ENCODE measurements around the gene SPTA1.
A peak's percentile ranks its signal among the peaks of the same experiment; 100 is the strongest.
"Not testable (repeated sequence)": the region's sequence is repeated elsewhere in the genome, so short reads cannot be mapped to it uniquely, and the experiment has no call there.

SPTA1 gene

DNA sequence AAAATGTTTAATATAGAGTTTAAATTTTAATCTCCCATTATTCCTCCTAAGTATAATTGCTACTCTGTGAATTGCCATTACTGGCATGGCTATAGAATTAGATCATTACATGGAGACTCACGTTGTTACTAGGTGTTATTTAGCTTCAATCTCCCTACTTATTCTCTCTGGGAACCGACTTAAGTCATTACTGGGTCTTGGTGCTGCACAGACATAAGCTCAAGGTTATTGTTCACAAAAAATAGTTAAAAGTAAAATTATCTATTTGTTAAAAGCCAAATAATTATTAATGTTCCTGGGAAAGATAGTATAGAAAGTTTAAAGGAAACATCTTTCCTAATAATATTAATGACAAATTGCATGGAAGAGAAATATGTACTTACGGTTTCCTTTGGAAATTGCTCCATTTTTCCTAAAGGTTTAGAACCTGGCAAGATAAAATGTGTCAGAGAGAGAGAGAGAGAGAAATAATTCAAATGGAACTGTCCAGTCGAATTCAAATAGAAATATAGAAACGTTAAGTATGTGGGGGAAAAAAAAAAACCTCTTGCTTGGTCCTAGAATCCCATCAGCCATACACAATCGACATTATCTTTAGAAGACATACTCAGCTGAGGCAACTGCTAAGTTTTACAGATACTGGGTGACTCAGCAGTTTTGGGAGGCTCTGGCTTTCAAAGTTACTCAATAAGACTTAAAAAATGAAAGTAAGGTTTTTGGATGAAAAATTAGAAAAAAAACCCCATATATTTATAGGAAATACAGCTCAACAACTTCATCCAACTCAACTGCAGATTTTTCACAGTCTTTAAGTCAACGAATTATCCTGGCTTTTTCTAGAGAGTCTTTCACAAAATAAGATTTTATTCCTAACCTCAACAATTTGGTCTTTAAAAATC, at the start of gene SPTA1:
SPTA1 (minus strand) TSS at position 605 of the 899 bp plus-strand sequence; CDS start at position 407, 198 bp downstream.
- peak; percentile 48 to 63 for DNase-seq

DNA sequence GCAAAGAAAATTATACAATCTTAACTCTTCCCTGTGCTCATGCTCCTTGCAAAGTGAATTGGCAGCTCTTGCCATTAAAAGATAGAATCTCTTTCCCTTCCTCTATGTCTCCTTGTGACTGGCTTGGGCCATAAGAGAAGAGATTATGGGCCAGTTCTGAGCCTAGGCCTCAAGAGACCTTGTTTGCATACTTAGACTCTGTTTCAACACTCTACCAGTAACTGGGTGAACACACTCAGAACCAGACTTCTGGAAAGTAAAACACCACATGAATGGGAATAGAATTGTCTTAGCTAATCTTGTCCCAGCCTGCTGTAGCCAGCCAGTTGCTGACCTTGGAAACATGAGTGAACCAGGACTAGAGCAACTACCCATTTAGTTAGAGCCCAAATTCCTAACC, 49.3 kb upstream of the SPTA1 start:
- DNase-seq: no peak

DNA sequence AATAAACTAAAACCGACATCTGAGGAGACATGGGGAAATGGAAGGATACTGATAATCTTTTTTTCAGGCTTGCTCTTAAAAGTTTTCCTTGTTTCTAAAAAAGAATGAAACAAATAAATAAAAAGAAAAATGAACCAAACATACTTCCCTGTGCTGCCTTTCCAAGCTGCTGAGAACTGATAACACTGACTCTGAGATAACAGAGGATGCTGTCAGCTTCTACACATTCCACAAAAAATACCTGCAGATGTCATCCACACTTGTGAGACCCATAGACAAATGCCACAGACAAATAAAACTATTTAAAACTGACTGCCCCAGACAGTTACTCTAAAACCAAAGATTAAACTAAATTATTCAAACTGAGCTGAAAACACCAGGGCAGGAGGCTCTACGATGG, 46.0 kb upstream of the SPTA1 start:
- DNase-seq: no peak

DNA sequence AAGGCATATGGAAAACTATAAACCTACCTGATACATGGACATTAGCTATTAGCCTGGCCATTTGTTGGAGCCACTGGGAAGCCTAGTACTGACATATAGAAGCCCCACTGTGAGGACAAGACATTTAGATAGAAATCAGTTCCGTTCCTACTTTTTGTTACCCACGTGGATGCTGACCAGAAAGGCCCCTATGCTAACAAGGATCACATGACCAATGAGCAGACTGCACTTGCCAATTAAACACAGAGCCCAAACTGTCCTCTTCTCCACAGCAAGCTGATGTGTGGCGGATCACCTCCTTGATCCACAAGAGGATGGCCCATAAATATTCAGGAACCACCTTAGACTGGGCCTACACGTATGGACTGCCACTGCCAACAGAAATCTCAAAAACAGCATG, 45.2 kb upstream of the SPTA1 start:
- no peak for DNase-seq

DNA sequence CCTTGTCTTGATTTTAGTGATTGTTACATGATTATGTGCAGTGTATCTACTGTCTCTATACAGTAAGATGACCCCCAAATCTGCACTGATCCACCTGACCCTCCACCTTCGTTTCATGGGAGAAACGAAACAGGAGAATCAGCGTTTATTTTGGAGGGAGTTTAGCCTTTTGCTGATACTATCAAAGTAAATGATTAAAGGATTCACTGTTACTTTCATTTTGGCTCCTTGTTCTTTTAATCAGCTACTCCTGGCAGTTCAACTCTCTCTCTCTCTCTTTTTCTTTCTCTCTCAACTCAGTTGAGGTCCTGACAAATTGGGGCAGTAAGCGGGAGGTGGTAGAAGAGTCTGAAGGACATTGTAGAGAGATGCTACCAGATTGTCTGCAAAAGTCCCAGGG, 43.9 kb upstream of the SPTA1 start:
- no peak for DNase-seq

DNA sequence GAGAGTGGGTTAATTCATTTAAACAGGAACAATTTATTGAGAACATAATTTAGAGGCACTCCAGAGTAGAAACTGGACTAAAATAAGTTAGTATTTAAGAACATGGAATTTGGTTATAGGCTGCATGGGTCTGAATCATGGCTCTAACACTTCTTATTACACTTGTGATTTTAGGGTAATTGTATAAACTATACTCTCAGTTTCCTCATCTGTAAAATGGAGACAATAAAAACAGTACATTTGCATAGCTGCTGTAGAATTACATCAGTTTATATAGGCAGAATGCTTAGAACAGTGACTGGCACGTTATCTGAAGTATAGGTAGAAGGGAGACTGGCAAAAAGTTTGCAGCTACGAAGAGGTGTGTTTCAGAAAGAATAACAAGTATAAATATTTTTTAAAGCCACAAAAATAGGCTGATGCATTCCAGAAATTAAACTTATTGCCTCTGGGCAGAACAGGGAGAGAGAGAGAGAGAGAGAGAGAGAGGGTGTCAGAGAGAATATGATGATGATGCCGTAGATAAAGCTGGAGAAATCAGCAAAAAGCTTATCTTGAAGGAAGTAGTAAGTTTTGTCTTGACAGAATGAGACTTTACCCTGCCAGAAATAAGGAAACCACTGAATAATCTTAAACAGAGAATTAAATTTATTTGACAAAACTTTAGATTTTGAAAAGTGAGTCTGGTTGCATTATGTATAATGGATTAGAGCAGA, 42.2 kb upstream of the SPTA1 start:
- no peak for DNase-seq

DNA sequence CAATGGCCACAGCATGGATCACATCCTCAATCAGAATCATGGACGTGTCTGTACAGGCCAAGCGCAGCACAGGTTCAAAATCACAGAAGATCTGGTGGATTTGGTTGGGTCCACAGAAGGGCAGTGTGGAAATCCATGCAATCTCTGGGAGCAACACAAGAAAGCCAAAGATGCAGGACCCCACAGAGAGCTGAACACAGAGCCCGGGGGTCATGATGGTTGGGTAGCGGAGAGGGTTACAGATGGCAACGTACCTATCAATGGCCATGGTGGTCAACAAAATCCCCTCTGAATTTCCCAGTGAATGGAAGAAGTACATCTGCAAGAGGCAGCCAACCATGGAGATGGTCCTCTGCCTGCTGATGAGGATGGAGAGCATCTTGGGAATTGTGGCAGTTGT, 37.9 kb upstream of the SPTA1 start:
- no peak for DNase-seq

DNA sequence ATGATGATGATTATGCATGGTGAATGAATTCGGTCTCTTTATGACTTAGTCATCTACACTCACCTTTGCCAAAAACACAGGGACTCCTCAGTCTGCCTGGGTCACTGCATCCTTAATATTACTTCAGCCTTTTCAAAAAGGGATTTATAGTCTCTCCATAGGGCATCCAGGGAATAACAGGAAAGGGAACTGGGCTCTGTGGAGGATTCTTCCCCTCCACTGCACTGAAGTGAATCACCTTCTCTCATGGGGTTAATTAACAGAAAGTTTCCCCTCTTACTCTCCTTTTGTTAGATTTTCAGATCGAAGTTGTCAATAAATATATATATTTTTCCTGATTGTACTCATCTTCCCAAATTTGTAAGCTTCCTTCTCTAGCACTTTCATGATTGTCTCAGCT, 34.1 kb upstream of the SPTA1 start, which contains the start of gene OR6K3:
OR6K3 (minus strand) TSS at position 101 of the 400 bp plus-strand sequence. CDS start 2,605 bp downstream, outside the sequence.
- DNase-seq: no peak

DNA sequence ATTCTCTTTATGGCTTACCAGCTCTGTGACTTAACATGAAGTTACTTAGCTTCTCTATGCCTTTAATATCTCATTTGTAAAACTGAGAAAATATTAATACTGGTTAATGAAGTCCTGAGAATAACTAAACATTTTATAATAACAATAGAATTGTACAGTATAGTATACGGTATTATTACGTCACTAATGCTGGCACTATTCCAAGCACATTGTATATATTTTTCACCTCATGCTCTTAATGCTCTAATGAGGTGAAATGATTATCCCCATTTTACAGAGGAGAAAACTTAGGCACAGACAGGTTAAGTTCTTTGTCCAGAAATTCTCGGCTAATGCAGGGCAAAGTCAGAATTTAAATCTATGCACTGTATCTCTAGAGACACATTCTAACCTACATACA, 33.1 kb upstream of the SPTA1 start:
- DNase-seq: no peak

DNA sequence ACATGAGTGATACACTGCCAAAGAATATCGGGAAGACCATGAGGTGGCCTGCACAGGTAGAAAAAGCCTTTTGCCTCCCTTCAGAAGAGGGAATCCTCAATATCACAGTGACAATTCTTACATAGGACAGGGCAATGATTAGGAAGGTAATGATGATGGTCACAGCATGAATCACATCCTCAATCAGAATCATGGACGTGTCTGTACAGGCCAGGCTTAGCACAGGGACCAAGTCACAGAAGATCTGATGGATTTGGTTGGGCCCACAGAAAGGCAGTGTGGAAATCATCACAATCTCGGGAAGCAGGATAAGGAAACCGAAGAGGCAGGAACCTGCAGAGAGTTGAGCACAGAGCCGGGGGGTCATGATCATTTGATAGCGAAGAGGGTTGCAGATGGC, 30.8 kb upstream of the SPTA1 start:
- no peak for DNase-seq

DNA sequence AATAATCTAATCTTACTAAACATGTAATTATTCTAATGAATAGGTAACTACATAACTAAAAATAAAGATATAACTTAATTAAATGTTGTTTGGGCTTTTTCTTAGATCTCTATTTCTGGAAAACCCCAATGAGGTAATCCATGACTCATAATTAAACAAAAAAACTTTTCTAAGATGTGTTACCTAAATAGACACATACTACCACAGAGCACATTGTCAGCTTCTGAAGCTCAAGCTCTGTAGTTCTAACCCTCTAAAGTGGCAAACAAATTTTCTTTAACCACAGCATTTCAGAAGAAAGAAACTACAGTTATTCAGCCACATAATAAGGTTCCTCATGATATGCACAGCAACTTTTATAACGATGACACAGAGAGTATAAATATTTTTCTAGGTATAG, 29.8 kb upstream of the SPTA1 start:
- no peak for DNase-seq

DNA sequence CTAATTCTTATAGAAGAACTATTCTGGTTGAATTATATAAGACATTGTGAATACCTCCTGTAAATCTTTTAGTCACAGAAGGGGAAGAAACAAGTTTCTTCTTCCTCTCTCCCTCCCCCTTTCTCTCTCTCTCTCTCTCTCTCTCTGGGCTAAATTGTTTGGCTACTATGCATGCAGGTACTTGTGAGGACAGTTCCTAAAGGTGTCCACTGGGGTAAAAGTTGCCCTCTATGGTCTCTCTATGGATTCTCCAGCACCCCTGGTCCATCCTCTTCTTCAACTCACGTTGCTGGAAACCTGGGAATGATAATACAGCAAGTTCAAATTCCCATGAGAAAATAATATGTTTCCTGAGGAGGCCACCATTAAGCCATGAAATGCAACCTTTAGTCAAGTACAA, 28.2 kb upstream of the SPTA1 start:
- no peak for DNase-seq

DNA sequence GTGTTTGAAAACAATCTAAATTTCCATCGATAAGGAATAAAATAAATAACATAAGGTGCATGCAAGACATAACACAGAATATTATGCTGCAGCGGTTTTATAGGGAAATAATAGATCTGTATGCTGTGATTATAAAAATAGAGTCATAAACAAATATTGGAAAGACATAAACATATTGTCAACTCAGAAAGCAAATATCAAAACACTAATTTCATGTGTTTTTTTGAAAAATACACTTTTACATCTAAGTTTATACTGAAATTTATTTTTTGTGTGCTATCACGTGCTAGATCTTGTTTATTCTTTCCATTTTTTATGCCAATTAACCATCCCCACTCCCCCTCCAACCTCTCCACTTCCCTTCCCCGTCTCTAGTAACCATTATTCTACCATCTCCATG, 24.6 kb upstream of the SPTA1 start:
- no peak for DNase-seq

DNA sequence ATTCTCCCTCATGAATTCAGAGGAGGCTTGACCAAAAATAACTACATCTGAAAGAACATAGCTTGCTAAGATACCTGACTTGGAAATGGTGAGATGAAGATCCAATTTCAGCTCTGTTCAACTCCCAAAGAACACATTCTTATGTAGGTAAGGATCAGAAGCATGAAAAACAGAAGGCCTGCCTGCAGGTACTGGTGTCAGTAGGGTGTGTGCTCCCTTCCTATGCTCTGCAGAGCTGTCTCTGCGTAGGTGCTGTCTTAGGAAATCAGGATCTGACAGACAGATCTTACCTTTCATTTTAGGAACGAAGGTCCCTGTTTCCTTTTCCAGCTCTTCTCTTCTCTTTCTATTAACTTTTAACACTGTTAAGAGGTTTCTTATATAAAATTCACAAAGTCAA, 19.6 kb upstream of the SPTA1 start:
- no peak for DNase-seq

DNA sequence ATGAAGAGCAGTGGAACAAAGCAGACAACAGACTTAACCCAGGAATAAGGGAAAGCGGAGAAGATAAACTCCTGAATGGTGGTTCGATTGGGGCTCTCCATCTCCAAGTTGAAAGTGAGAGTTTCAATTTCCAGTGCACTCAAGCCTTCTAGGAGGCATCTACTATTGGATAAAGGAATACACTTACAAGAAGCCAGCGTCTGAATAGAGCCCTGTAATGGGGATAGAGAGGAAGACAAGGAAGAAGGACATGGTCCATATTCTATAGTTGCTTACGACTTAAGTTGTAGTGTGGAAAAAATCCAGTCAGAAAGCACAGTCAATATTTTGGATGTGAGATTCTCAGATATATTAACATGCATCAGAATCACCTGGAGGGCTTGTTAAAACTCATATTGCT, 14.0 kb upstream of the SPTA1 start, which contains the start of gene OR6K2:
OR6K2 (minus strand) TSS at position 101 of the 400 bp plus-strand sequence; CDS start at position 101, 0 bp downstream.
- no peak for DNase-seq

DNA sequence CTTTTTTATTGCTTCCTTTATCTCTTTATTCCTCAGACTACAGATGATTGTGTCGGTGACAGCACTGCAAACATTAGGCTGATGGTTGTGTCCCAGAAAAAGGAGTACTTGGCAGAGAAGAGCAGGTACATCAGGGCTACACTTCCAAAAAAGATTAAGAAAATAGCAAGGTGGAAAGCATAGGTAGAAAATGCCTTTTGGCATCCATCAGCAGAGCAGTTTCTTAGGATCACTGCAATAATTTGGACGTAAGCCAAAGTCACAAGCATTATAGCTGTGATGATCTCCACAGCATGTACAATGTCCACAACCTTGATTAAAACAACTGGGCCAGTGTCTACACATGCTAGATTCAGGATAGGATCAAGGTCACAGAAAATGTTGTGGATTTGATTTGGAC, 8.1 kb upstream of the SPTA1 start:
- DNase-seq: no peak

DNA sequence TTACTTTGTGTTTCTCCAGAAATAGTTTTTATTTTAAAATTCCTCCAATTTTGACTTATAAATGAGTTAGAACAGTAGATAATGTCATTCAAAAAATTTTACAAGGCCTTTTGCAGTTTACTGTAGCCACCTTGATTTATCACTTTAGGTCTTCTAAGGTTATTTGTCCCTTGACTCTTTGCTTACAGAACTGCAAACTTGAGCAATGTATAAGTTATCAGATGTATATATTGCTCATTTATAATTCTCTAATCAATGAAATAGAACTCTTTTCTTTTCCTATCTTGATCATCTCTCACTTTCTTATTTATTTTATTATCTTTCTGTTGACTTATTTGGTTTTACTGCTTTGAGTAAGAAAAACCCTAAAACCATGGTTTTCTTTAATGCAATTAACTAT, 5.8 kb upstream of the SPTA1 start:
- no peak for DNase-seq

DNA sequence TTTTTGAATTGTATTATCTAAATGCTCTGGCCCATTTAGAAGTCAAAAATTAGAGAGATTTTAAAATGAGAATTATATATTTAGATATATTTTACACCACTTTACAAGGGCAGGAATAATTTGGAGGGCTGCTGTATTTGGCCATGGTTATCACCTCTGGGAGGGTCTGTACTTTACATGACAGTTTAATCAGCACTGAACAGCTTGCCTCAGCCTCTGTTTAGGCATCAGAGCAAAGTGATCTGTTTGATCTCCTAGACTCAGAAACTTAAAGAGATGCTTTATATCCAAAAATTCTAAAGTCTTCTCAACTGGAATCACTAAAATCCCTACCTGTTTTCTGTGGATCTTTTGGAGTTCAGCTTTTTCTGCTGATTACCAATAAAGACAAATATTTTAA, 5.4 kb upstream of the SPTA1 start:
- DNase-seq: no peak

DNA sequence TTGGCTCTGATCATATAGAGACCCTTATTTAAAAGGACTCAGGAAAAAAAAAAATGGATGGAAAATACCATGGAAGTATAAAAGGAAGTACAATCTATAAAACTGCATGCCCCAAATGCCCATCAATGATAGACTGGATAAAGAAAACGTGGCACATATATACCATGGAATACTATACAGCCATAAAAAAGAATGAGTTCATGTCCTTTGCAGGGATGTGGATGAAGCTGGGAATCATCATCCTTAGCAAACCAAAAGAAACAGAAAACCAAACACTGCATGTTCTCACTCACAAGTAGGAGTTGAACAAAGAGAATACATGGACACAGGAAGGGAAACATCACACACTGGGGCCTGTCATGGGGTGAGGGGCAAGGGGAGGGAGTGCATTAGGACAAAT, 4.6 kb upstream of the SPTA1 start:
- DNase-seq: not testable (repeated sequence)

DNA sequence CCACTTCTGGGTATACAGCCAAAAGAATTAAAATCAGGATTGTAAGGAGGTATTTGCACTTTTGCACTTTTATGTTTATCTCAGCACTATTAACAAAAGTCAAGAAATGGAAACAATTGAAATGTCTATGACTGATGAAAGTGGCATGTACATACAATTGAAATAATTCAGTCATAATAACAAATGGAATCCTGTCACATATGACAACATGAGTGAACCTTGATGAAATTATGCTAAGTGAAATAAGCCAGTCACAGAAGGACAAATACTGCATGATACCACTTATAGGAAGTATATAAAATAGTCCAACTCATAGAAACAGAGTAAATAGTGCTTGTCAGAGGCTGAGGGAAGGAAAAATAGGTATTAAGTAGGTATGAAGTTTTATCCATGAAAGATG, 3.4 kb upstream of the SPTA1 start:
- DNase-seq: no peak

DNA sequence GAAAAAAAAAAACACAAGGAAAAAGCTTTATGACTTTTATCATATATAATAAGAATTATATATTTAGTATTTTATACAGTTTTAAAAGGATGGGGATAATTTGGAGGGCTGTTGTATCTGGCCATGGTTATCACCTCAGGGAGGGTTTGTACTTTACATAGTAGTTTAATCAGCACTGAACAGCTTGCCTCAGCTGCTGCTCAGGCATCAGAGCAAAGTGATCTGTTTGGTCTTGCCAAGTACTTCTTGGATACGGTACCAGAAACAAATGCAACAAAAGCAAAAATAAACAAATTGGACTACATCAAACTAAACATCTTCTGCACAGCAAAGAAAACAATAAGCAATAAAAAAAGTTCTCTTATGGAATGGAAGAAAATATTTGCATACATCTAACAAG, 2.6 kb upstream of the SPTA1 start:
- DNase-seq: no peak

DNA sequence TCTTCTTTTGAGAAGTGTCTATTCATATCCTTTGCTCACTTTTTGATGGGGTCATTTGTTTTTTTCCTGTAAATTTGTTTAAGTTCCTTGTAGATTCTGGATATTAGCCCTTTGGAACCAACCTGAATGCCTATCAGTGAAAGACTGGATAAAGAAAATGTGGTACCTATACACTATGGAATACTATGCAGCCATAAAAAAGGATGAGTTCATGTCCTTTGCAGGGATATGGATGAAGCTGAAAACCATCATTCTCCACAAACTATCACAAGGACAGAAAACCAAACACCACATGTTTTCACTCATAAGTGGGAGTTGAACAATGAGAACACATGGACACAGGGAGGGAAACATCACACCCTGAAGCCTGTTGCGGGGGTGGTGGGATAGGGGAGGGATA, 1.8 kb upstream of the SPTA1 start:
- not testable (repeated sequence) for DNase-seq

DNA sequence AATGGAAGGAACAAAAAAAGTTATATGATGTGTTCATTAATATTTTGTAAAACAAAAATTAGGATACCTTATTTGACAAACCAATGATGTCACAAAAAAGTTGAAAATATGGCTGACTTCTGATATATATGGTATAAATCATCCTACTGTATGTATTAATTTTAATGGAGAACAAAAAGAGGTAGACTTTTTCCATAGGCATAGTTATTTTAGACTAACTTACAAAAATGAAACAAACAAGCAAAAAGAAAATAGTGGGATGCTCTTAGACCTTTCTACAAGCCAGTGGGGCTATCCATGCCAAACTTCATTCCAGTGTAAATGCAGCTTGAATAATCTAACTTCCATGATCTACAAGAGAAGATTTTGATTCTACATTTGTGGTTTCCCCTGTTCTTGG, 522 bp upstream of the SPTA1 start:
- no peak for DNase-seq

DNA sequence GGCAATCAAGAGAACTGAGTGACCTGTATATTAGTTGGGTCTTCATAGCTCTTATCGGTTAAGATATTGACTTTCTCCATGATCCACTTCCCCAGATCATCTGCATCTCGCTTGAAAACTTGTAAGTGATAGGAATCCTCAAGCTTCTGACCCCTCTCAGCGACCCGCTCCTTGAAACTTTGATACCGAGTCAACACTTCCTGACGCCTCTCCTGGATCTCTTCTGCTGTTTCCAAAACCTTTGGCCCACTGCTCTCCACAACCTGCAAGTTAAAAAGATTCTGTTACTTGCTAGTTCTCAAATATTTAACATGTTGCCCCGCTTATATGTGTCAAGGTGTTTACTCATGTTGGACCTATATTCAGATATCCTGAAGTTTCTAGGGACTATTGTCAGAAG, 1.4 kb downstream of the SPTA1 start:
- DNase-seq: no peak
